ENCODE results near the gene COL6A2. TPM values are rescaled to one million over a fixed set of nuclear protein-coding genes. Genes with fewer than 3 reads are reported as not detected.
"Not testable (repeated sequence)": the region's sequence is repeated elsewhere in the genome, so short reads cannot be mapped to it uniquely, and the experiment has no call there.

COL6A2 gene
- total RNA-seq, 1 donor from 2014 or later, result 933 TPM

- no peak for DNase-seq (ENCODE audit: low spot score in 2 of 2, unreplicated experiment in 2 of 2)
- TF ChIP-seq, protein P1, sequence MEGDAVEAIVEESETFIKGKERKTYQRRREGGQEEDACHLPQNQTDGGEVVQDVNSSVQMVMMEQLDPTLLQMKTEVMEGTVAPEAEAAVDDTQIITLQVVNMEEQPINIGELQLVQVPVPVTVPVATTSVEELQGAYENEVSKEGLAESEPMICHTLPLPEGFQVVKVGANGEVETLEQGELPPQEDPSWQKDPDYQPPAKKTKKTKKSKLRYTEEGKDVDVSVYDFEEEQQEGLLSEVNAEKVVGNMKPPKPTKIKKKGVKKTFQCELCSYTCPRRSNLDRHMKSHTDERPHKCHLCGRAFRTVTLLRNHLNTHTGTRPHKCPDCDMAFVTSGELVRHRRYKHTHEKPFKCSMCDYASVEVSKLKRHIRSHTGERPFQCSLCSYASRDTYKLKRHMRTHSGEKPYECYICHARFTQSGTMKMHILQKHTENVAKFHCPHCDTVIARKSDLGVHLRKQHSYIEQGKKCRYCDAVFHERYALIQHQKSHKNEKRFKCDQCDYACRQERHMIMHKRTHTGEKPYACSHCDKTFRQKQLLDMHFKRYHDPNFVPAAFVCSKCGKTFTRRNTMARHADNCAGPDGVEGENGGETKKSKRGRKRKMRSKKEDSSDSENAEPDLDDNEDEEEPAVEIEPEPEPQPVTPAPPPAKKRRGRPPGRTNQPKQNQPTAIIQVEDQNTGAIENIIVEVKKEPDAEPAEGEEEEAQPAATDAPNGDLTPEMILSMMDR (IDR thresholded peaks at IDR 0.05; ENCODE audit: unreplicated experiment), result no peak
- Mint-ChIP-seq H3K27me3 (ENCODE audit: low read depth) (peaks cover under 1% of the 10 kb centered on the region), H3K4me3 (no peak overlapping the region), H3K9me3 (peaks cover 26% of the 10 kb centered on the region), H3K27ac (no peak overlapping the region), H3K36me3 (no peaks in the 10 kb centered on the region), H3K4me1 (peaks cover 12% of the 10 kb centered on the region)
Observed at GRCh38 chr21:46059195-46059594, 38.7 kb upstream of the COL6A2 start.

GRCh38 chr21:46059711-46060455, 38.0 kb upstream of the COL6A2 start:
- not testable (repeated sequence) for H3K27ac Mint-ChIP-seq
- peak in 1 of 2 experiments; percentile 8 for DNase-seq (ENCODE audit: low spot score in 2 of 2, unreplicated experiment in 2 of 2)
- H3K4me1 Mint-ChIP-seq, result peaks cover 10% of the 10 kb centered on the region

DNA sequence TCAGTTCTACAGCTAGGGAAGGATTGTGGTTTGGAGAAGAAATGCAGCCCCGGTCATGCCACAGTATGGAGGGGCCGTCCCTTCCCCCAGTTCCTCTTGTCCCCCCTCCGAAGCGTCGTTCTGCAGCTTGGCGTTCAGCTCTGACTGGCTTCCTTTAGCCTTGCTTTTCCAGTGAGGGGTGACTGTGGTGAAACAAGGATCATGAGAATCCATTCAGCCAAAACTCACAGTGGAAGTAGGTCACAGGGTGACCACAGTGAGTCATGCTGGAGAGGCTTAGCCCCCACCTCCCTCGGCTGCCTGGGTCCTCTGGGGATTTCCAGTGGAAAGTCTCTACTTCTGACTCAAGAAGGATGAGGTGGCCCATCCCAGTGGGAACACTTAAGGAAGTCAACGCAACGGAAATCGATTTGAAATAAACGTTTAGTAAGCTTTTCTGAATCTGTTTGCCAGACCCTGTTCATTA, 37.3 kb upstream of the COL6A2 start:
- Mint-ChIP-seq H3K4me3 (no peak overlapping the region), H3K27me3 (ENCODE audit: low read depth) (peaks cover 10% of the 10 kb centered on the region), H3K9me3 (peaks cover 26% of the 10 kb centered on the region), H3K4me1 (peaks cover 16% of the 10 kb centered on the region), H3K27ac (no peak overlapping the region), H3K36me3 (no peaks in the 10 kb centered on the region)
- TF ChIP-seq, protein P1 (IDR thresholded peaks at IDR 0.05; ENCODE audit: unreplicated experiment), result no peak
- DNase-seq (ENCODE audit: low spot score in 2 of 2, unreplicated experiment in 2 of 2), result peak in 1 of 2 experiments; percentile 1

More at GRCh38 chr21:46059711-46060455, 38.0 kb upstream of the COL6A2 start:
- H3K4me3 Mint-ChIP-seq; H3K27me3 Mint-ChIP-seq (ENCODE audit: low read depth); H3K36me3 Mint-ChIP-seq: not testable (repeated sequence)
- peaks cover 26% of the 10 kb centered on the region for H3K9me3 Mint-ChIP-seq

GRCh38 chr21:46061063-46061462, 36.8 kb upstream of the COL6A2 start:
- TF ChIP-seq, protein P1 (IDR thresholded peaks at IDR 0.05; ENCODE audit: unreplicated experiment), result no peak
- H3K9me3 Mint-ChIP-seq, result peaks cover 26% of the 10 kb centered on the region
- peaks cover 19% of the 10 kb centered on the region for H3K4me1 Mint-ChIP-seq
- DNase-seq (ENCODE audit: low spot score in 2 of 2, unreplicated experiment in 2 of 2), result no peak
- no peak overlapping the region for H3K27ac Mint-ChIP-seq
- no peaks in the 10 kb centered on the region for H3K36me3 Mint-ChIP-seq
- no peak overlapping the region for H3K4me3 Mint-ChIP-seq
- peaks cover 11% of the 10 kb centered on the region for H3K27me3 Mint-ChIP-seq (ENCODE audit: low read depth)

DNA sequence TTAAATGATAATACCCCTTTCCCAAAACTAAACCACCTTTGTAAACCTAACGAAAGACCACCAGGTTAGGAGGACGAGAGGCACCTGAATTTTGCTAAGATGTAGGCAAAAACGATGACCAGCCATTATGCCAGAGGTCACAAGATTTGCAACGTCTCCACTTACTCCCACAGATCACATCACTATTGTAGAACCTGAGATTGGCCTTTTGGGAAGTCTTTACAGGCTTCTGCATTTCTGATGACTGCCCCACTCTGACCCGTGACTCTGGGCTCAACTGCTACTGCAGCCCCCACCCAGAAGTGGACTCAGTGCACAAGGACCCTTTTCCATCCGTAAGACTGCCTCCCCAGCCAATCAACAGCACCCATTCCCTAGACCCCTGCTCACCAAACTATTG, 36.4 kb upstream of the COL6A2 start:
- Mint-ChIP-seq H3K27me3 (ENCODE audit: low read depth) (peaks cover 11% of the 10 kb centered on the region), H3K9me3 (peaks cover 26% of the 10 kb centered on the region), H3K27ac (no peak overlapping the region), H3K4me1 (peaks cover 19% of the 10 kb centered on the region), H3K36me3 (no peaks in the 10 kb centered on the region), H3K4me3 (no peak overlapping the region)
- TF ChIP-seq, protein P1 (IDR thresholded peaks at IDR 0.05; ENCODE audit: unreplicated experiment), result no peak
- peak in 1 of 2 experiments; percentile 1 for DNase-seq (ENCODE audit: low spot score in 2 of 2, unreplicated experiment in 2 of 2)

- Mint-ChIP-seq H3K36me3 (no peaks in the 10 kb centered on the region), H3K4me1 (peaks cover 20% of the 10 kb centered on the region), H3K4me3 (no peak overlapping the region), H3K27ac (no peak overlapping the region), H3K27me3 (ENCODE audit: low read depth) (peaks cover 11% of the 10 kb centered on the region), H3K9me3 (peaks cover 26% of the 10 kb centered on the region)
- TF ChIP-seq, protein P1 (IDR thresholded peaks at IDR 0.05; ENCODE audit: unreplicated experiment), result no peak
- peak in 1 of 2 experiments; percentile 3 for DNase-seq (ENCODE audit: low spot score in 2 of 2, unreplicated experiment in 2 of 2)
Observed at GRCh38 chr21:46061950-46062349, 36.0 kb upstream of the COL6A2 start.

Data from mesothelial cell of epicardium (in vitro differentiated cells).